HG02759 (cell line): Measurements from ENCODE around the gene TKT.
"Not testable (repeated sequence)": the region's sequence is repeated elsewhere in the genome, so short reads cannot be mapped to it uniquely, and the experiment has no call there.

Experiments
- ATAC-seq: cut with Tn5 transposase; IDR thresholded peaks from one replicate; pipeline ENCODE4 v1.9.1; 2021; ENCODE audit warnings: mild to moderate bottlenecking, moderate library complexity; ENCODE audit not compliant: unreplicated experiment

Gene TKT

DNA sequence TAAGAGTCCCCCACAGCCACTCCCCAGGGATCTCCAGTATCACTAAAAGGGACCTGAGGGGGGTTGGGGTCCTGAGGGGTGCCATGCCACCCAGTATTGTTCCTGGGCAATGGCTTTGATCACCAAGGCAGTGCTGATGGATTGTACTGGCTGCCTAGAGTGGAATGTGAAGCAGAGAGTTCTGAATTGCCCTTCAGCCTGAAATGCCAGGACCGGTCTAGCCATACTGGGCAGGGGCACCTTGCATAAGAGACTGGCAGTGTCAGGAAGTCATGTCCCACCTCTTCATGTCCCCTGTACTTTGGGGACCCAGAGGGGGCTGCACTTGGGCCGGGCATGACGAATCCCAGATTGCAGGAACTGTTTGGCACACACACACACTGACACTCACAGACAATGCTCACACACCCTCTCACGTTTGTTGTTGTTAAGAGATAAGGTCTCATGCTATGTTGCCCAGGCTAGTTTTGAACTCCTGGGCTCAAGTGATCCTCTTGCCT is 4.5 kb upstream of the TKT start:
- ATAC-seq, result no peak

DNA sequence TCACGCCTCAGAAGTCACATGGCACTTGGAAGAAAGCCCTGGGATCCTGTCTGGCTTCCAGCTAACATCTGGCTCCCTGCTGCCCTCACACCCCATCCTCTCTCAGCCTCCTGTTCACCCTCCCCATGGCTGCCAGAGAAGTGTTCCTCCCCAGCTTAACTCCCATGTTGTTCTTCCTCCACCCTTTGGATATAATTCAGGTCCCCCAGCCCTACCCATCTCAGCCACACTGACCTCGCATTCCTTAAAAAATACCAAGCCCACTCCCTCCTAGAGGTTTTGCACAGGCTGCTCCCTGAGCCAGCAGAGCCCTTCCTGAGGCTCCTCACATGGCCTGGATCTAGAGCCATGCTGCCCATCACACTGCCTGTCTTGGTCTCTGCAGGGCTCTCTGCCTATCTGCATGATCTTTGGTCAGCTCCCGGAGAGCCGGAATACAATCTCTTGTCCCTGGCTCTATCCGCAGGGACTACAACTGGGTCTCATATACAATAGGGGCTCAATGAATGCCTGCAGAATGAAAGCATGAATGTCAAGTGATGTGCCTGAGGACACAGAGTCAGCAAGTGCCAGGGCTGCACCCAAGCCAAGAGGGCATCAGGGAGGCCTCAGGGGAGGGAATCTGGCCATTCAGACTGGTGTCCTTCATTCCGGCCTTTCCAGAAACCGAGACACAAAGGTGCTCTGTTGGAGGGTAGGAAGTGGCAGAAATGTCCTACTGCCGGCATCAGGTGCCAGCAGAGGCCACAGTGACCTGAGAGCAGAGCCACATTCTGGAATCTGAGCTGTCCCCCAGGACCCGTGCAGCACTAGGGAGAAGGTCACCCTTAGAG is 3.8 kb upstream of the TKT start:
- ATAC-seq, result no peak

DNA sequence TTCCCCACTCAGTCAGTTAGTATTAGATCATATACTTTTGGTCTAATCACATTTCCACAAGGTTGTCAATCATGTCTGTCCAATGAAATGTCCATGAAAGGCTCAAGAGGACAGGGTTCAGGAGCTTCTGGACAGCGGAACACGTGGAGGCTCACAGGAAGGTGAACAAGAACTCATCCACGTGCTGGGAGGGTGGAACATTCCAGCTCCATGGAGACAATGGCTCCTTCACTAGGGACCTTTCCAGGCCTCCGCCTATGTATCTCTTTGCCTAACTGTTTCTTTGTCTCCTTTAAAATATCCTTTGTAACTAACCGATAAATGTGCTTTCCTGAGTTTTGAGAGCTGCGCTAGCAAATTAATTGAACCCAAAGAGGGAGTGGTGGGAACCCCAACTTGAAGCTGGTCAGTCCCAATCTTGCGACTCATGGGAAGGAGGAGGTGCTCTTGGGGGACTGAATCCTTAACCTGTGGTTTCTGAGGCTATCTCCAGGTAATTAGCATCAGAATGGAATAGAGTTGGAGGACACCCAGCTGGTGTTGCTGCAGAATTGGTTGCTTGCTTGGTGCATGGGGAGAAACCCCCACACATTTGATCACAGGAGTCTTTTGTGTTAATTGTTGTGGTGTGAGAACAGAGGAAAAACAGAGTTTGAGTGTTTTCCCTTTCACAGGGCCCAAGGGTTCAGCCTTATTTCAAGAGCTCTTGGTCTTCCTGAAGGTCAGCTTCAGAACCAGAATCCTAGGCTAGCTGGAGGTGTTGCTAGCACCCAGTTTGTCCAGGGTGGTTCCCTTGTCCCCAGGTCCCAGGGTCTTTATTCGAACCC is 3.0 kb upstream of the TKT start:
- ATAC-seq, result no peak

DNA sequence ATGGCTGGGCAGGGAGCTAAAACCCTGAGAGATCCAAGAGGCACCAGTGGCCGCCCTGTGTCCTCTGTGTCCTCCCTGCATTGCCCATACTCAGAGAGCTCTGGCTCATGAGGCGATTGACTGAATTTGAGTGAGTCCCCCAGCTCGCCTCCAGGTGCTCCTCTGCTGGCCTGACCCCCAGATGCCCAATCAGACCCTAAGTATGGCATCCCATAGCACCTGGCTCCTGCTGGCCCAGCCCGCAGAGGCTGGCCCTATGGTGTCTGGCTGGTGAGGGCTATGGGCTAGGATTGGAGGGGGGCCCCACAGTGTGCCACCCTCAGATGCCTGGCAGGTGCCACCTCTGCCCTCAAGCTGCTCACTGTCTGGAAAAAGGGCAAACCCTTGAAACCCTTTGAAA is 1.6 kb upstream of the TKT start:
- ATAC-seq, result no peak

DNA sequence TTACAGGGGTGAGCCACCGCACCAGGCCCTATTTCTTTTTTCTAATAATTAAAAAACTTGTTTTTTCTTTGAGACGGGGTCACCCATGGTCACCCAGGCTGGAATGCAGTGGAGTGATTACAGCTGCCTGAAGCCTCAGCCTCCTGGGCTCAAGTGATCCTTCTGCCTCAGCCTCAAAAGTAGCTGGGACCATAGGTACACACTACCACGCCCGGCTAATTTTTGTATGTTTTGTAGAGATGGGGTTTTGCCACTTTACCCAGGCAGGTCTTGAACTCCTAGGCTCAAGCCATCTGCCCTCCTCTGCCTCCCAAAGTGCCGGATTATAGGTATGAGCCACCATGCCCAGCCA is 858 bp upstream of the TKT start:
- no peak for ATAC-seq

DNA sequence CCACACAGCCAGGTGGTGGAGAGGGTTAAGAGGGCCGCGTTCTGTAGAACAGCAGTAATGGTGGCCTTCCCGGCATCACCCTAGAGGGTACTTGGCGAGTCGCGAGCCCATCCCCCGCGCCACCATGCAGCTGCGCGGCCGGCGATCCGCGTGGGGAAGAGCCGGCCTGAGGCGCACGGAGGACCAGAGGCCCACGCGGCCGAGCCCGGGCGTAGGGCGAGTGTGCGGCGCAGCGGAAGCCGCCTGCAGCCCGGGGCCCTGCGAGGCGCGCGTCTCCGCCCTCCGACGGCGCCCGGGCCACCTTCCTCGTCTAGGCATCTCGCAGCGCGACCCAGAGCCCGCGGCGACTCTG is 423 bp downstream of the TKT start:
- ATAC-seq, result peak; percentile 39

DNA sequence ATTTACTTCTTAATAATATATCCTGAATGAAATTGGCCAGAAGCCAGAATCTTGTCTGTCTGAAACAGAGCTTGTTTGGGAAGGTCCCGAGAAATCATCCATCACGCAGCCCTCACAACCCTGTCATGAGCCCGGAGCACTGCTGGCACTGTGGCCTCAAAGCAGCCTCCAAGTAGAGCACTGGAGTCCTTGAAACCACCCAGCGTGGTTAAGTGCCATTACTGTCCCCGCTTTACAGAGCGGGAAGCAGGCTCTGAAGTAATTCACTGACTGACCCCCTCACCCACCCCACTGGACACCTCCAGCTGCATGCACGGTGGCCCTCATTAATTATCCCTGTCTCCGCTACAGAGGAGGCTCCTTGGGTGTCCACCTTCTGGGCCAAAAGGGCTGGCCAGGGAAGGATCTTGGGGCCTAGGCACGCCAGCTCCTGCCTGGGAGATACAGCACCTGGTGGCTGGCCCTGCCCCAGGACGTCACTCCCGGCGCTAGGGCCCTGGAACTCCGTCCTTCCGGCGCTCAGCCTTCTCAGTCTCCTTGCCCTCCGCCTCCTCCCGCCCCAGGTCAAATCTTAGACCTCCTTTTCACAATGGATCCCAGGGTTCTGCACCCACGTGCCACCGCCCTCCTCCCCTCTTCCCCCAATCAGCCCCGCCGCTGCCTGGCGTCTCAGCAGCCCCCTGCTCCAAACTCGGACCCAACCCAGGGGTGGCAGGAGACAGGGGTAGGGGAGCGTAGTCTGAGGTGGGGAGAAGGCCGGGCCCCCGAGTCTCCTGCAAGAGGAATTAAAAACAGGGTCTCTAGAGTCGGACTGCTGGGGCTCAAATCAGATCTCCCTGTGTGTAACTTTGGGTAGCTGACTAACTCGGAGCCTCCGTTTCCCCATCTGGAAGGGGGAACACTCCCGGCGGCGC is 1.1 kb downstream of the TKT start:
- peak; percentile 40 for ATAC-seq

DNA sequence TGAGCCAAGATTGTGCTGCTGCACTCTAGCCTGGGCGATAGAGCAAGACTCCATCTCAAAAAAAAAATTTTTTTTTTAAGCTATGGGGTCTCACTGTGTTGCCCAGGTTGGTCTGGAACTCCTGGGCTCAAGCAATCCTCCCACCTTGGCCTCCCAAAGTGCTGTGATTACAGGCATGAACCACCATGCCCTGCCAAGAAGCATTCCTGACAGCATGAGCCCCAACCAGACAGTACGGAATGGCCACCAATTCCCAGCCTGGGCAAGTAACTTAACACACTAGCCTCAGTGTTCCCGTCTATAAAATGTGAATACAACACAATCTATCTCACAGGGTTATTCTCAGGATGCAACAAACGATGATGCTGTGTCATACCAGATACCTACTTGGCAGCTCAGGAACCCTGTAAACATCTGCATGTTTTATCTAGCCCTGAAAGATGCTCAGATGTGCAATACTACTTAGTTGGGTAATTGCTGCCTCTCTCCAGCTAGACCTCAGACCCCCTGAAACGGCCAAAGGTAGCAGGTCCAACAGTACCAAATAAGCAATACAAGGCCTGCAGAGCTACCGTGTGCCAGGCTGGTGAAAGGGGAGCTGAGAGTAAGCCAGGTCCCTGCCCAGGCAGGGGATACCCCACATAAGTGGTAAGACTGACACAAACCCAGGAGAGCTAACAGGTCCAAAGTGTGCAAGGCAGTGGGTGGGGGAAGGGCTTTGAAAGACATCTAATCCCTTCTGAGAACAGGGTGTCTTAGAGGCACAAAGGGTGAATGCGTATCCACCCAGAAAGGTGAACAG is 1.9 kb downstream of the TKT start:
- ATAC-seq, result no peak

DNA sequence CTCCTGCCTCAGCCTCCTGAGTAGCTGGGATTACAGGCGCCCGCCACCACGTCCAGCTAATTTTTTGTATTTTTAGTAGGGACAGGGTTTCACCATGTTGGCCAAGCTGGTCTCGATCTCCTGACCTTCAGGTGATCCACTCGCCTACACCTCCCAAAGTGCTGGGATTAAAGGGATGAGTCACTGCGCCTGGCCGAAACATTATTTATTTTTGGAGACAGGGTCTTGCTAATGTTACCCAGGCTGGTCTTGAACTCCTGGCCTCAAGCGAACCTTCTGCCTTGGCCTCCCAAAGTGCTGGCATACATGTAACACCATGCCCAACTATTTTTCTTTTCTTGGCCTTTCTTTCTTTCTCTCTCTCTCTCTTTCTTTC is 2.9 kb downstream of the TKT start:
- ATAC-seq, result not testable (repeated sequence)

DNA sequence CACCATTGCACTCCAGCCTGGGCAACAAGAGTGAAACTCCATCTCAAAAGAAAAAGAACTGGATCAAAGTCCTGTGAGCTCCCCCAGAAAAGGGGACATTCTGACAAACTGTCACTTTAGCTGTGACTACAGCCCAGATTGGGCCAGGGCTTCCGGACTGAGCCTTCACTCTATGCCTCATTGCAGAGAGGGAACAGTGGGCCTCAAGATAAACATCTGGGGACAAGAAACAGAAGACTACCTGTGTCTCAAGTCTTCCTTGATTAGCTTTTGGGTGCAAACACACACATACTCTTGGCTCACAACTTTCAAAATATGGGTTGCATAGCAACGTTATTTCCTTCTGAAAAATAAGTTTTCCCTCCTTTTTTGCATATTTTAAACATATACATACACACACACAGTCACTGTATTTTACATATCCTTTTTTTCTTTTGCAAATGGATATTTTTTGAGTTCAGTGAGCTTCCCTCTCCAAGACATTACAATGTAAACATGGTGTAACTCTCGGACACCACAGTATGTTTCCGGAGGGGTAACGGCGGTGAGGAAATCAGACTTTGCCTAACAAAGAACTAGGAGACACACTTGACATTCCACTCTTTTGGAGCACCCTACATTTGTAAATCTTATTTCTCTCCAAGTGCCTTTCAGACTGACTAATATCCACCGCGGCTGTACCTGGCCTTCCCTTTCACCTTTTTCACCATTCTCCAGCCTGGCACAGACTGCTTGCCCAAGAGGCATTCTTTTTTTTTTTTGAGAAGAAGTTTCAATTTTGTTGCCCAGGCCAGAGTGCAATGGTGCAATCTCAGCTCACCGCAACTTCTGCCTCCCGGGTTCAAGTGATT is 3.5 kb downstream of the TKT start:
- no peak for ATAC-seq

DNA sequence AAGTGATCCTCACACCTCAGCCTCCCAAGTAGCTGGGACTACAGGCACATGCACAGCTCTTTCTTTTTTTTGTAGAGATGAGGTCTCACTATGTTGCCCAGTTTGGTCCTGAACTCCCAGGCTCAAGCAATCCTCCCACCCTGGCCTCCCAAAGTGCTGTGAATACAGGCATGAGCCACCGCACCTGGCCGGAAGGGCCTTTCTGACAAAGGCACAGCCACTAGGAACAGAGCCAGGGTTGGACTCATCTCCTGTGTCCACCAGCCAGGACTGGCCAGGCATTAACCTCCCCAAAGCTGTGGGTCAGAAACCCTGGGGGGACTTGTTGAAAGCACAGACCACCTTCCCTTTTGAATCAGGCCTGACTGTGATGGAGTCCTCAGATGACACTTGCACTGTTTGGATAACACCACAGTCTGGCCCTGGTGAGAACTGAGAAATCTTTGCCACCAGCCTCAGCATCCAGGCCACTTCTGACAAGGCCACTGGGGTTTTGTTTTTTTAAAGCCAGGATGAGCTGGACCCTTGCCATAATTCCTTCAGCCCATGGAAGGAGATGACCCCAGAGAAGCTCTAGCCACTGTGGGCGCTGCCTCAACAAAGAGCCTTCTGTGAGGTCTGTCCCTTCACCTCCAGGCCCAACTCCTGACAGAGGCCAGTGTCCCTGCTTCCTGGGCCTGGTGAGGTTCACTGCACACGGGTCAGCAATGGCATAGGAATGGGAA is 4.8 kb downstream of the TKT start:
- ATAC-seq, result no peak

DNA sequence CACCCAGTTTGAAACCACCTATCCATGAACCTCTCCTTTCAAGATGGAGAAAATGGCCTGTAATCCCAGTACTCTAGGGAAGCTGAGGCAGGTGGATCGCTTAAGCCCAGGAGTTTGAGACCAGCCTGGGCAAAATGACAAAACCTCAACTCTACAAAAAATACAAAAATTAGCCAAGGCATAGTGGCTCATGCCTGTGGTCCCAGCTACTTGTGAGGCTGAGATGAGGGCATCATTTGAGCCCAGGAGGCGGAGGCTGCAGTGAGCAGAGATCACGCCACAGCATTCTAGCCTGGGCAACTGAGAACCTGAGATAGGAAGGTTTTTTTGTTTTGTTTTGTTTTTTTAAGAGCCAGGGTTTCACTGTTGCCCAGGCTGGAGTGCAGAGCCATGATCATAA is 5.4 kb downstream of the TKT start:
- ATAC-seq, result no peak

DNA sequence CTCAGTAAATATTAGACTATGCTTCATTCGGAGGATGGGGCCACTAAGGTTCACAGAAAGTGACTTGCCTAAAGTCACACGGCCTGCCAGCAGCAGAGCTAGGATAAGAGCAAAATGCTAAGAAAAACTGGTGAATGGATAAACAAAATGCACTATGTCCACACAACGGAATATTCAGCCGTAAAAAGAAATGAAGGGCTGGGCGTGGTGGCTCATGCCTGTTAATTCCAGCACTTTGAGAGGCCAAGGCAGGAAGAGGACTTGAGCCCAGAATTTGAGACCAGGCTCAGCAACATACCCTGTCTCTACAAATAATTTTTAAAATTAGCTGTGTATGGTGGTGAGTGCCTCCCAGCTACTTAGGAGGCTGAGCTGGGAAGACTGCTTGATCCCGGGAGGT is 7.7 kb downstream of the TKT start:
- no peak for ATAC-seq

DNA sequence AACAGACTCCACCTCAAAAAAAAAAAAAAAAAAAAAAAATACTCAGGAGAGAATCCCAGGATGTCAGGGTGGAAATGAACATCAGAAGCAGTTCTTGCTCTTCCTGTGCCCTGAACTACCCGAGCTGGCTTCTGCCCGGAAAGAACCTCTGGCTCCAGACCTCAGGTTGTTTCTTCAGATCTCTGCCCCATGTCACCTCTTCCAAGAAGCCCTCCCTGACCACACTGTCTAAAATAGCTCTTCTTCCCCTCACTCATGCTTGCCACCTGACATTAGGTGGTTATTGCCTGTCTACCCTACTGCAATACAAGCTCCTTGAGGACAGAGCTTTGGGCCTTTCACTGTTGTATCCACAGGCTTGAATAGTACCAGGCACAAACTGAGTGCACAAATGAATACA is 8.2 kb downstream of the TKT start:
- ATAC-seq, result no peak

DNA sequence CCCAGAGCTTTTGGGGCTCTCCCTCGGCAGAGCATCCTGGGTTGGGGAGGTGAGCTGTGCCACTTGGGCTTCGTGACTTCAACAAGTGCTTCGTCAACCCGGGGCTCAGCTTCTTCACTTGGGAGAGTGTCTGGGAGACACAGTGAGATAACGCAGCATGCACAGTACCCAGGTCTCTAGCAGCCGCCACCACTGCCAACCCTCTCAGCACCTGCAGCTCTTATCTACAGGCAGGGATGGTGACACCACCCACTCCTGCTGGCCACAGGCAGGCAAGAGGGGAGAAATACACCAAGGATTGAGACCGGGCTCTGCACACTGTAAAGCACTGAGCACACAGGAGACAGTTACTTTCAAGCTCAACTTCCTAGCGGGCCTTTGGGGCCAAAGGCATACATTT is 11.6 kb downstream of the TKT start:
- no peak for ATAC-seq

DNA sequence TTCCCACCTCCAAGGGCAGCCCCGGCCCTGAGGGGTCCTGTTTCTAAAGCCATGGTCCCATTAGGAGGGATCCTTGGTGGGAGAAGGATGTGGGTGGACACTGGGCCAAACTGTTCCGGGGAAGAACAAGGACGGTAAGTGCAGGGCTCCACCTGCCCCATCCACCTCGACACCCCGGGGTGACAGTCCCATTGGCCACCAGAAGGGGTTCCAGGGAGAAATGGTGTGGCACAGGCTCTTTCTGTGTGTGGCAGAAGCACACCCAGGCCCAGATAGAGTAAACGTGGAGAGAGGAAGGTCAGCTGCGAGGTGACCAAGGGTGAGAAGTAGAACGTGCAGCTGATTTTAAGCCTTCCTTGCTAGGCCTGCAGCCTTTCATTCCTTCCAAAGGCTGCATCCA is 12.0 kb downstream of the TKT start:
- ATAC-seq, result no peak

DNA sequence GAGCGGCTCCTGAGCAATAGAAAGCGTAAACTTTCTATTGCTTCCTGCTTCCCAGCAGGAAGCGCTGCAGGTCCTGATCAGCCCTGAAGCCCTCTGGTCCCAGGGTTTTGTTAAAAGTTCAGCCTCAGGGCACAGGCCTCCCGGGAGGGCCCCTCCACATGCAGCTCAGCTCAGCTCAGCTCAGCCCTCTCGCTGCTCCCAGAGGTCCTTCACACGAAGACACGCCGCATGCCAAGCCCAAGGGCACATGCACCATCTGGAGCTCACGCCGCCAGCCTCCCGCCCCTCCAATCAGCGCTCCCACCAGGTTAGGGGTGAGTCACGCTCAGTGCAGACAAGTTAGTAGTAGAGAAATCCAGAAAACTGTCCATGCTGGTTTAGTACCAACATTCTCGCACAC is 12.7 kb downstream of the TKT start:
- no peak for ATAC-seq

DNA sequence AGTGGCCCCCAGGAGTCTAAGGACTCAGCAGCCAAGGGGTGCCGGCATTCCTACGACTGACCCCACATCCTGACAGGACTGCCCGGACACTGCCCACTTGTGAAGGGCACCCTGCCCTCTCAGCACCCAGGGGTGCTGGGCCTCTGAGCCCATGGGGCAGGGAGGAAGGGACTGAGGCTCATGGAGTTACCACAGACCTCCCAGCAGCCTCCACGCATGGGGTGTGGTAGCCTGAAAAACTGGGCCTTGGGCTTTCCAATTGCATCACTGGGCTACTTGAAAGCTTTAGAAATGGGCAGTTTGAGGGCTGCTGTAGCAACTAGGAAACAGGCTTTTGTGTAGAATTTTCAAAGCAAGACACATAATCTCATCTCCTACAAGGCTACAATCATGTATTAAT is 13.2 kb downstream of the TKT start:
- ATAC-seq, result no peak

DNA sequence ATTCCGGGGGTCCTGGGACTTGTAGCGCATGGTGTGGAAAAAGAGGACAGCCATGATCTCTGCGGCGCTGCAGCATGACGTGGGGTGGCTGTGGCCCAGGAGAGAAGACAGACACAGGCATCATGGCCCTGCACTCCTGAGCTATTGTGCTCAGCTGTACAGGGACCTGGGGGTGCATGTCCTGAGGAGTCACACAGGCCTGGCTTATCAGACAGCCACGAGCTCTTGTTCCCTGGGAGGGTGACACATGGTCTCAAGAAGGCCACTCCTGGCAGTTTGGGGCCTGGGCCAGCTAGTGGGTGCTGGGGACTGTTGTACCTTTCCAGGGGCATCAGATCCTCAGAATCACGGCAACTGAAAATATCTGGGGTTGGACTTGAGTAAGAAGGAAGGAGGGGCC is 13.7 kb downstream of the TKT start:
- no peak for ATAC-seq
